ENCODE measurements around the gene OSBPL2.

The OSBPL2 gene

GRCh38 chr20:62305765-62306413, 67.6 kb downstream of the OSBPL2 start:
- WGBS, 2 experiments: 93% methylated on average over 33 of the region's 33 CpGs
- Histone ChIP-seq H3K9me3 (ENCODE audit: control insufficient read depth, low read length) (no peaks in the 10 kb centered on the region), H3K4me1 (ENCODE audit: control insufficient read depth, insufficient read depth, low read length) (peaks cover 8% of the 10 kb centered on the region), H3K27me3 (ENCODE audit: control insufficient read depth, insufficient read depth, low read length, poor library complexity, severe bottlenecking) (no peaks in the 10 kb centered on the region), H3K27ac (ENCODE audit: insufficient read depth, low read depth, low read length, poor library complexity, severe bottlenecking) (no peak overlapping the region), H3K4me3 (ENCODE audit: insufficient read depth, low read depth, low read length) (no peak overlapping the region), H3K36me3 (ENCODE audit: control insufficient read depth, insufficient read depth, low read length) (peaks cover 24% of the 10 kb centered on the region)

- Histone ChIP-seq H3K27me3 (ENCODE audit: control insufficient read depth, insufficient read depth, low read length, poor library complexity, severe bottlenecking) (no peaks in the 10 kb centered on the region), H3K9me3 (ENCODE audit: control insufficient read depth, low read length) (no peaks in the 10 kb centered on the region), H3K27ac (ENCODE audit: insufficient read depth, low read depth, low read length, poor library complexity, severe bottlenecking) (no peak overlapping the region), H3K4me3 (ENCODE audit: insufficient read depth, low read depth, low read length) (no peak overlapping the region), H3K36me3 (ENCODE audit: control insufficient read depth, insufficient read depth, low read length) (peaks cover 24% of the 10 kb centered on the region), H3K4me1 (ENCODE audit: control insufficient read depth, insufficient read depth, low read length) (peaks cover 8% of the 10 kb centered on the region)
- WGBS, 2 experiments: 94 to 95% methylated on average over 27 of the region's 27 CpGs
Observed at GRCh38 chr20:62306414-62307187, 68.3 kb downstream of the OSBPL2 start.

GRCh38 chr20:62307226-62308101, 69.1 kb downstream of the OSBPL2 start:
- Histone ChIP-seq H3K36me3 (ENCODE audit: control insufficient read depth, insufficient read depth, low read length) (peaks cover 29% of the 10 kb centered on the region), H3K4me3 (ENCODE audit: insufficient read depth, low read depth, low read length) (no peak overlapping the region), H3K27me3 (ENCODE audit: control insufficient read depth, insufficient read depth, low read length, poor library complexity, severe bottlenecking) (no peaks in the 10 kb centered on the region), H3K27ac (ENCODE audit: insufficient read depth, low read depth, low read length, poor library complexity, severe bottlenecking) (no peak overlapping the region), H3K4me1 (ENCODE audit: control insufficient read depth, insufficient read depth, low read length) (peaks cover 8% of the 10 kb centered on the region), H3K9me3 (ENCODE audit: control insufficient read depth, low read length) (no peaks in the 10 kb centered on the region)
- 95 to 96% methylated on average over 42 of the region's 42 CpGs for WGBS, 2 experiments

GRCh38 chr20:62308102-62308822, 69.9 kb downstream of the OSBPL2 start:
- no peaks in the 10 kb centered on the region for H3K9me3 ChIP-seq (ENCODE audit: control insufficient read depth, low read length)
- H3K27me3 ChIP-seq (ENCODE audit: control insufficient read depth, insufficient read depth, low read length, poor library complexity, severe bottlenecking): no peaks in the 10 kb centered on the region
- no peak overlapping the region for H3K4me3 ChIP-seq (ENCODE audit: insufficient read depth, low read depth, low read length)
- 94 to 97% methylated on average over 29 of the region's 29 CpGs for WGBS, 2 experiments
- H3K36me3 ChIP-seq (ENCODE audit: control insufficient read depth, insufficient read depth, low read length): peaks cover 33% of the 10 kb centered on the region
- peaks cover 8% of the 10 kb centered on the region for H3K4me1 ChIP-seq (ENCODE audit: control insufficient read depth, insufficient read depth, low read length)
- H3K27ac ChIP-seq (ENCODE audit: insufficient read depth, low read depth, low read length, poor library complexity, severe bottlenecking): no peak overlapping the region

GRCh38 chr20:62309198-62309944, 71.0 kb downstream of the OSBPL2 start:
- H3K36me3 ChIP-seq (ENCODE audit: control insufficient read depth, insufficient read depth, low read length): peaks cover 37% of the 10 kb centered on the region
- 92 to 94% methylated on average over 25 of the region's 26 CpGs for WGBS, 2 experiments
- no peak overlapping the region for H3K27ac ChIP-seq (ENCODE audit: insufficient read depth, low read depth, low read length, poor library complexity, severe bottlenecking)
- no peaks in the 10 kb centered on the region for H3K9me3 ChIP-seq (ENCODE audit: control insufficient read depth, low read length)
- no peak overlapping the region for H3K4me3 ChIP-seq (ENCODE audit: insufficient read depth, low read depth, low read length)
- H3K4me1 ChIP-seq (ENCODE audit: control insufficient read depth, insufficient read depth, low read length): peaks cover 2% of the 10 kb centered on the region
- H3K27me3 ChIP-seq (ENCODE audit: control insufficient read depth, insufficient read depth, low read length, poor library complexity, severe bottlenecking): no peaks in the 10 kb centered on the region

- Histone ChIP-seq H3K4me3 (ENCODE audit: insufficient read depth, low read depth, low read length) (no peak overlapping the region), H3K27ac (ENCODE audit: insufficient read depth, low read depth, low read length, poor library complexity, severe bottlenecking) (no peak overlapping the region), H3K9me3 (ENCODE audit: control insufficient read depth, low read length) (no peaks in the 10 kb centered on the region), H3K36me3 (ENCODE audit: control insufficient read depth, insufficient read depth, low read length) (peaks cover 38% of the 10 kb centered on the region), H3K27me3 (ENCODE audit: control insufficient read depth, insufficient read depth, low read length, poor library complexity, severe bottlenecking) (no peaks in the 10 kb centered on the region), H3K4me1 (ENCODE audit: control insufficient read depth, insufficient read depth, low read length) (no peaks in the 10 kb centered on the region)
- 90 to 92% methylated on average over 29 of the region's 29 CpGs for WGBS, 2 experiments
Observed at GRCh38 chr20:62309947-62310756, 71.8 kb downstream of the OSBPL2 start.

- no peaks in the 10 kb centered on the region for H3K9me3 ChIP-seq (ENCODE audit: control insufficient read depth, low read length)
- no peak overlapping the region for H3K27ac ChIP-seq (ENCODE audit: insufficient read depth, low read depth, low read length, poor library complexity, severe bottlenecking)
- no peaks in the 10 kb centered on the region for H3K27me3 ChIP-seq (ENCODE audit: control insufficient read depth, insufficient read depth, low read length, poor library complexity, severe bottlenecking)
- 93% methylated on average over 25 of the region's 25 CpGs for WGBS, 2 experiments
- no peak overlapping the region for H3K4me3 ChIP-seq (ENCODE audit: insufficient read depth, low read depth, low read length)
- H3K36me3 ChIP-seq (ENCODE audit: control insufficient read depth, insufficient read depth, low read length): peaks cover 38% of the 10 kb centered on the region
- H3K4me1 ChIP-seq (ENCODE audit: control insufficient read depth, insufficient read depth, low read length): no peaks in the 10 kb centered on the region
Observed at GRCh38 chr20:62310757-62311121, 72.4 kb downstream of the OSBPL2 start.

GRCh38 chr20:62311150-62311549, 72.8 kb downstream of the OSBPL2 start:
- H3K27ac ChIP-seq (ENCODE audit: insufficient read depth, low read depth, low read length, poor library complexity, severe bottlenecking): no peak overlapping the region
- no peaks in the 10 kb centered on the region for H3K27me3 ChIP-seq (ENCODE audit: control insufficient read depth, insufficient read depth, low read length, poor library complexity, severe bottlenecking)
- H3K4me3 ChIP-seq (ENCODE audit: insufficient read depth, low read depth, low read length): no peak overlapping the region
- no peaks in the 10 kb centered on the region for H3K4me1 ChIP-seq (ENCODE audit: control insufficient read depth, insufficient read depth, low read length)
- peaks cover 35% of the 10 kb centered on the region for H3K36me3 ChIP-seq (ENCODE audit: control insufficient read depth, insufficient read depth, low read length)
- H3K9me3 ChIP-seq (ENCODE audit: control insufficient read depth, low read length): no peaks in the 10 kb centered on the region
- 96% methylated on average over 18 of the region's 18 CpGs for WGBS, 2 experiments

All from ectodermal cell (in vitro differentiated cells).